CD4-positive, alpha-beta T cell treated with Interferon gamma for 1 hour (primary cell): ENCODE results near the gene TBC1D22A.
"Not testable (repeated sequence)": the region's sequence is repeated elsewhere in the genome, so short reads cannot be mapped to it uniquely, and the experiment has no call there.

ENCODE experiments used
- DNase-seq: peaks from one replicate; pipeline ENCODE4 v3.0.0-alpha.2; 2020

Gene TBC1D22A

GRCh38 chr22:47131632-47132427, 369.4 kb downstream of the TBC1D22A start:
- no peak for DNase-seq

- no peak for DNase-seq
Observed at GRCh38 chr22:47132428-47132825, 370.0 kb downstream of the TBC1D22A start.

GRCh38 chr22:47133061-47133969, 370.9 kb downstream of the TBC1D22A start:
- DNase-seq: no peak

- no peak for DNase-seq
Observed at GRCh38 chr22:47134222-47134621, 371.8 kb downstream of the TBC1D22A start.

GRCh38 chr22:47135338-47135737, 372.9 kb downstream of the TBC1D22A start:
- no peak for DNase-seq

- no peak for DNase-seq
Observed at GRCh38 chr22:47136050-47136449, 373.6 kb downstream of the TBC1D22A start.

GRCh38 chr22:47136671-47137070, 374.2 kb downstream of the TBC1D22A start:
- no peak for DNase-seq

- no peak for DNase-seq
Observed at GRCh38 chr22:47139013-47139789, 376.8 kb downstream of the TBC1D22A start.

GRCh38 chr22:47139790-47140119, 377.3 kb downstream of the TBC1D22A start:
- DNase-seq: no peak

GRCh38 chr22:47140975-47141374, 378.5 kb downstream of the TBC1D22A start:
- DNase-seq: not testable (repeated sequence)

GRCh38 chr22:47142427-47143046, 380.1 kb downstream of the TBC1D22A start:
- DNase-seq: no peak

- no peak for DNase-seq
Observed at GRCh38 chr22:47143249-47143938, 380.9 kb downstream of the TBC1D22A start.

- DNase-seq: no peak
Observed at GRCh38 chr22:47144076-47144765, 381.8 kb downstream of the TBC1D22A start.

- DNase-seq: no peak
Observed at GRCh38 chr22:47144791-47145425, 382.5 kb downstream of the TBC1D22A start.

- no peak for DNase-seq
Observed at GRCh38 chr22:47145883-47146282, 383.4 kb downstream of the TBC1D22A start.

- no peak for DNase-seq
Observed at GRCh38 chr22:47146391-47146790, 383.9 kb downstream of the TBC1D22A start.

- DNase-seq: no peak
Observed at GRCh38 chr22:47146941-47147340, 384.5 kb downstream of the TBC1D22A start.

GRCh38 chr22:47147572-47147971, 385.1 kb downstream of the TBC1D22A start:
- DNase-seq: no peak

GRCh38 chr22:47148510-47148909, 386.1 kb downstream of the TBC1D22A start:
- DNase-seq: no peak

- no peak for DNase-seq
Observed at GRCh38 chr22:47148956-47149728, 386.7 kb downstream of the TBC1D22A start.
